HG02798 (cell line): ENCODE results near the gene CCR7.

Experiments used
- ATAC-seq: cut with Tn5 transposase; IDR thresholded peaks from one replicate; pipeline ENCODE4 v1.9.1; 2021; ENCODE audit warnings: mild to moderate bottlenecking; ENCODE audit not compliant: unreplicated experiment, poor library complexity

Gene CCR7

GRCh38 chr17:40563220-40564052 is 1.8 kb downstream of the CCR7 start:
- no peak for ATAC-seq

- ATAC-seq: no peak
These were observed 2.4 kb downstream of the CCR7 start for GRCh38 chr17:40562838-40563219.

GRCh38 chr17:40561871-40562611 is 3.2 kb downstream of the CCR7 start:
- no peak for ATAC-seq

- ATAC-seq: peak; percentile 24
These were observed 3.9 kb downstream of the CCR7 start for GRCh38 chr17:40561294-40561870.

GRCh38 chr17:40560592-40561293 is 4.5 kb downstream of the CCR7 start:
- peak; percentile 63 for ATAC-seq

- peak; percentile 36 for ATAC-seq
These were observed 5.2 kb downstream of the CCR7 start for GRCh38 chr17:40559954-40560591.

GRCh38 chr17:40559564-40559916 is 5.7 kb downstream of the CCR7 start:
- ATAC-seq: no peak

GRCh38 chr17:40558890-40559563 is 6.2 kb downstream of the CCR7 start:
- ATAC-seq: no peak

GRCh38 chr17:40558300-40558889 is 6.9 kb downstream of the CCR7 start:
- no peak for ATAC-seq

GRCh38 chr17:40557531-40558299 is 7.6 kb downstream of the CCR7 start:
- ATAC-seq: no peak

- no peak for ATAC-seq
These were observed 8.3 kb downstream of the CCR7 start for GRCh38 chr17:40556884-40557414.

- no peak for ATAC-seq
These were observed 9.0 kb downstream of the CCR7 start for GRCh38 chr17:40556198-40556661.

- no peak for ATAC-seq
These were observed 9.7 kb downstream of the CCR7 start for GRCh38 chr17:40555296-40556190.

GRCh38 chr17:40554646-40555295 is 10.5 kb downstream of the CCR7 start:
- ATAC-seq: no peak

GRCh38 chr17:40553694-40554534 is 11.4 kb downstream of the CCR7 start:
- no peak for ATAC-seq
